NB4 (cell line): ENCODE data around the gene PRUNE2.
"Not testable (repeated sequence)": the region's sequence is repeated elsewhere in the genome, so short reads cannot be mapped to it uniquely, and the experiment has no call there.

ENCODE experiments used
- DNase-seq: peaks from one replicate; pipeline ENCODE4 v3.0.0; 2010; ENCODE audit warnings: low read depth
- H3K4me3 ChIP-seq: one replicate; pipeline ENCODE4 v1.5.1; 2011; ENCODE audit warnings: mild to moderate bottlenecking, low read depth, low read length, moderate library complexity
- CTCF ChIP-seq: IDR thresholded peaks from one replicate; pipeline ENCODE4 v1.5.1; 2012; ENCODE audit warnings: low read depth, low read length
- MAX ChIP-seq: IDR thresholded peaks from 2 replicates; pipeline ENCODE4 v1.6.1; 2011; ENCODE audit warnings: low read depth, low read length
- MYC ChIP-seq: IDR thresholded peaks from 2 replicates; pipeline ENCODE4 v1.6.1; 2011; ENCODE audit warnings: low read depth, low read length
- POLR2A ChIP-seq: IDR thresholded peaks from 2 replicates; pipeline ENCODE4 v1.6.1; 2011; ENCODE audit warnings: mild to moderate bottlenecking; ENCODE audit not compliant: insufficient read length; ENCODE audit errors: extremely low read depth

The PRUNE2 gene

GRCh38 chr9:76665966-76666365 is 239.9 kb downstream of the PRUNE2 start:
- peak; percentile 40 for DNase-seq
- peak; percentile 46 for TF ChIP-seq CTCF
- not testable (repeated sequence) for H3K4me3 ChIP-seq

GRCh38 chr9:76665458-76665857 is 240.5 kb downstream of the PRUNE2 start:
- no peak overlapping the region for H3K4me3 ChIP-seq
- DNase-seq: no peak
- TF ChIP-seq CTCF (no peak), MAX (no peak), POLR2A (no peak), MYC (no peak)

GRCh38 chr9:76664120-76664519 is 241.8 kb downstream of the PRUNE2 start:
- no peak for DNase-seq
- TF ChIP-seq MAX (no peak), POLR2A (no peak), CTCF (no peak), MYC (no peak)
- no peak overlapping the region for H3K4me3 ChIP-seq

- peak; percentile 67 for DNase-seq
- TF ChIP-seq MYC (no peak), POLR2A (no peak), MAX (no peak), CTCF (no peak)
- H3K4me3 ChIP-seq: no peak overlapping the region
Measured at GRCh38 chr9:76662476-76663281, 243.2 kb downstream of the PRUNE2 start.

- no peak overlapping the region for H3K4me3 ChIP-seq
- TF ChIP-seq MAX (peak; percentile 74), POLR2A (no peak), MYC (peak; percentile 43), CTCF (peak; percentile 40)
- DNase-seq: peak; percentile 84
Measured at GRCh38 chr9:76658510-76659231, 247.2 kb downstream of the PRUNE2 start.
